ENCODE measurements around the gene MYBPHL.
A peak's percentile ranks its signal among the peaks of the same experiment; 100 is the strongest.

The MYBPHL gene

DNA sequence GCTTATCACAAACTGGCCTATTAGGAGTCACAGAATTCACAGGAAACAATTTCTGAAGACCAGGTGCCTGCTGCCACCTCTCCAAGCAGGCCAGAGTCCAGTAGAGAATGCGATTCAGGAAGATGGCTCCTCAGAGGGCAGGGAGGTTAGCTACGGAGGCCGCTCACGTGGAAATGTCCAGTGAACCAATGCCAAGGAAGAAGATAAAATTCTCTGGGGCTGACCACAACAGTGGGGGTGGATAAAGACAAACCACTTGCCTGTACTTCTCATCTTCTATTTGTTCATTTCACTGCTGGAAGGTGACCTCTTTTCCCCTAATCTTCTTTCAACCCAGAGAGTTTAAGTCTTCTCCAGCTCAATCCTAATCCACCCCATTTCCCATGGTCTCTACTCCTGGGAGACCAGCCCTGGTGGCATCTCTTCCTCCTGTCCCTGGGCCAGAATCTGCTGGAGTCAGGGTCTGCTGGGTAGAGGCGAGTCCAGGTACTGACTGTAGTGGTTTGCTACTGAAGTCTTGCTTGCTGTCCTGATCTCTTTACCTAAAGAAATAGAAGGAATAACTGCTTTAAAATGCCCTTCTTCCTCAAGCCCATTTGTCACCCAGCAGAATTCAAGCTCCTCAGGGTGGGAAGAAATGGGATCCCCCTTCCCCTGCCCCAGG lies 27.1 kb downstream of the MYBPHL start:
- DNase-seq = no peak

- DNase-seq = peak; percentile 15
Measured at GRCh38 chr1:109277434-109278204, 29.2 kb downstream of the MYBPHL start.

- DNase-seq = no peak
Measured at GRCh38 chr1:109275706-109276345, 31.0 kb downstream of the MYBPHL start.

DNA sequence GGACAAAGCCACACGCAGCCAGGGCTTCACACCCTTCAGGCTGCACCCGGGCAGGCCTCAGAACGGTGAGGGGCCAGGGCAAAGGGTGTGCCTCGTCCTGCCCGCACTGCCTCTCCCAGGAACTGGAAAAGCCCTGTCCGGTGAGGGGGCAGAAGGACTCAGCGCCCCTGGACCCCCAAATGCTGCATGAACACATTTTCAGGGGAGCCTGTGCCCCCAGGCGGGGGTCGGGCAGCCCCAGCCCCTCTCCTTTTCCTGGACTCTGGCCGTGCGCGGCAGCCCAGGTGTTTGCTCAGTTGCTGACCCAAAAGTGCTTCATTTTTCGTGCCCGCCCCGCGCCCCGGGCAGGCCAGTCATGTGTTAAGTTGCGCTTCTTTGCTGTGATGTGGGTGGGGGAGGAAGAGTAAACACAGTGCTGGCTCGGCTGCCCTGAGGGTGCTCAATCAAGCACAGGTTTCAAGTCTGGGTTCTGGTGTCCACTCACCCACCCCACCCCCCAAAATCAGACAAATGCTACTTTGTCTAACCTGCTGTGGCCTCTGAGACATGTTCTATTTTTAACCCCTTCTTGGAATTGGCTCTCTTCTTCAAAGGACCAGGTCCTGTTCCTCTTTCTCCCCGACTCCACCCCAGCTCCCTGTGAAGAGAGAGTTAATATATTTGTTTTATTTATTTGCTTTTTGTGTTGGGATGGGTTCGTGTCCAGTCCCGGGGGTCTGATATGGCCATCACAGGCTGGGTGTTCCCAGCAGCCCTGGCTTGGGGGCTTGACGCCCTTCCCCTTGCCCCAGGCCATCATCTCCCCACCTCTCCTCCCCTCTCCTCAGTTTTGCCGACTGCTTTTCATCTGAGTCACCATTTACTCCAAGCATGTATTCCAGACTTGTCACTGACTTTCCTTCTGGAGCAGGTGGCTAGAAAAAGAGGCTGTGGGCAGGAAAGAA lies 32.0 kb downstream of the MYBPHL start:
- DNase-seq = no peak

DNA sequence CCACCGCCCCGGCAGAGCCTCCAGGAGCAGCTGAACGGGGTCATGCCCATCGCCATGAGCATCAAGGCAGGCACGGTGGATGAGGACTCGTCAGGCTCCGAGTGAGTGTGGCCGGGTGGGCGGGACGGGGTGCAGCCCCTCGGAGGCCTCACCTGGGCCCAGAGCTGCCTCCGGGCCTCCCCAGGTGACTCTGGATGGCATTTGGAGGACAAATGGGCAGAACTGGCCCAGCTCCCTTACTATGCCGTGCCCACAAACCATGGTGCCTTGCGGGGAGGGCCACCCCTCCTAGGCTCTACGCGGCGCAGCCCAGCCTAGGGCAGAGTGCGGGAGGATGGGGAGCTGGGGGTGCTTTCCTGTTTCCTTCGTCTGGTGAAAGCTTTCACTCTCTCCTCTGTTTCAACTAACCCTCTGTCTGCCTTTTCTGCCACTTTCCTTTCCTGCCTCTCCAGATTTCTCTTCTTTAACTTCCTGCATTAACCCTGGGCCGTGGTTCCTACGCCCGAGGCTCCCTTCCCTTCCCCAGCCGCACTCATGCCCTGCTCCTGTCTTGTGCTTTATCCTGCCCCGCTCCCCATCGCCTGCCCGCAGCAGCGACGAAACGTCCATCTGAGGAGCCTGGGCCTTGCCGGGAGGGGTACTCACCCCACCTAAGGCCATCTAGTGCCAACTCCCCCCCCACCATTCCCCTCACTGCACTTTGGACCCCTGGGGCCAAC lies 33.1 kb downstream of the MYBPHL start:
- DNase-seq = no peak

- DNase-seq = no peak
Measured at GRCh38 chr1:109272831-109273547, 33.8 kb downstream of the MYBPHL start.

DNA sequence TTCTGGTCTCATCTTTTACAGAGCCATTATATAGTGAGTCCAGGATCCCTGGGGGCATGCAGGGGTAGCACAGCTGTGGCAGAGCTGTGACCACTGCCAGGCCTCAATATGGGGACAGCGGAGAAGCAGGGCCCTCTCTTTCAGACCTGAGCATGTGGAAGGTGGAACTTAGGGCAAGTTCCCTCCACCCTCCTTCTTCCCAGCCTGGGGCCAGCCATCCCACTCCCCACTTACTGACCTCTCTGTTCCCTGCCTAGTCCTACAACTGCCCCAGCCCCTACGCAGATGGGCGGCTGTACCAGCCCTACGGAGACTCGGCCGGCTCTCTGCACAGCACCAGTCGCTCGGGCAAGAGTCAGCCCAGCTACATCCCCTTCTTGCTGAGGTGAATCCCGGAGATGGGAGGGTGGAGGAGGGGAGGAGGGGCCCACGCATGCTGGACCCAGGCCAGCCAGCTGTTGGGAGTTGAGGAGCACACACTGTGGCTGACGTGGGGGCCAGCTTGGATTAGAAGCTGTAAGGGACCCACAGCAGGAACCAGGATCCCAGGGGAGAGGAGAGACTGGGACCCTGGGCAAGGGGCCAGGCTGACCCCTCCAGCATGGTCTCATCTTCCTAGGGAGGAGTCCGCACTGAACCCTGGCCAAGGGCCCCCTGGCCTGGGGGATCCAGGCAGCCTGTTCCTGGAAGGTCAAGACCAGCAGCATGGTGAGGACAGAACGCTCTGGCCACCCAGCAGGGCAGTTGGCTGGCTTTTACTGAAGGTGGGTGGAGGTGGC lies 34.6 kb downstream of the MYBPHL start:
- no peak for DNase-seq

- DNase-seq = no peak
Measured at GRCh38 chr1:109271458-109271857, 35.4 kb downstream of the MYBPHL start.

- no peak for DNase-seq
Measured at GRCh38 chr1:109270623-109271317, 36.0 kb downstream of the MYBPHL start.

GRCh38 chr1:109269981-109270622 lies 36.7 kb downstream of the MYBPHL start:
- no peak for DNase-seq

GRCh38 chr1:109269212-109269980 lies 37.4 kb downstream of the MYBPHL start:
- no peak for DNase-seq

GRCh38 chr1:109268431-109269211 lies 38.2 kb downstream of the MYBPHL start:
- DNase-seq = no peak

DNA sequence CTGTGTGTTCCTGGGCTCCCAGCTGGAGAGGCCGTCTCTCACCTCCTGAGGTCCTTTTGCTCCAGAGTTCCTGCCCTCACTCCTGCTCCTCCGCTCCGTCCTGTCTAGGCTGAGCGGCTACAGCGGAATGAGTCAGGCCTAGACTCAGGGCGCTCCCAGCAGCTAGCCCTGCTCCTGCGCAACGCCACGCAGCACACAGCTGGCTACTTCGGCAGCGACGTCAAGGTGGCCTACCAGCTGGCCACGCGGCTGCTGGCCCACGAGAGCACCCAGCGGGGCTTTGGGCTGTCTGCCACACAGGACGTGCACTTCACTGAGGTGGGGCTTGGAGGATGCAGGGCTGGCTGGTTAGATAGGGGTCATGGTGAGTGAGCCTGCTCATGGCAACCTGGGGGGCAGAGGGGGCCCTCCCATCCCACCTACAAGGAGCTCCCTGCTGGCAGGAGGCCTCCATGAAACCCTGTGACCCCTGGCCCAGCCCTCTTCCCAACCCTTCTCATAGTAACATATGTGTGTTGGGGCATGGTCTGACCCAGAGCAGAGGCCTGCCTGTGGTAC lies 39.0 kb downstream of the MYBPHL start:
- DNase-seq = no peak

GRCh38 chr1:109266965-109267364 lies 39.8 kb downstream of the MYBPHL start:
- DNase-seq = no peak

GRCh38 chr1:109265741-109266330 lies 41.0 kb downstream of the MYBPHL start:
- DNase-seq = no peak

- DNase-seq = no peak
Measured at GRCh38 chr1:109265016-109265415, 41.8 kb downstream of the MYBPHL start.

- DNase-seq = no peak
Measured at GRCh38 chr1:109264379-109264755, 42.4 kb downstream of the MYBPHL start.
